KMS-11 (cell line): ENCODE results near the gene DNMT1.

ENCODE experiments used
- H2AFZ ChIP-seq: fragments of 200-600 bp; sonication (generic); 2 replicates; pipeline ENCODE4 v1.6.1; 2016; ENCODE audit warnings: antibody characterized with exemption, mixed run types, low read depth
- H3K27ac ChIP-seq: fragments of 200-600 bp; sonication (generic); 2 replicates; pipeline ENCODE4 v1.6.1; 2016; ENCODE audit warnings: mild to moderate bottlenecking, mixed run types
- H3K27me3 ChIP-seq: fragments of 200-600 bp; sonication (generic); 2 replicates; pipeline ENCODE4 v1.6.1; 2017; ENCODE audit warnings: mild to moderate bottlenecking, low read depth, mixed run types, moderate library complexity; ENCODE audit not compliant: insufficient read depth
- H3K36me3 ChIP-seq: fragments of 200-600 bp; sonication (generic); 2 replicates; pipeline ENCODE4 v1.6.1; 2017; ENCODE audit warnings: mild to moderate bottlenecking, mixed run types; ENCODE audit not compliant: insufficient read depth
- H3K4me1 ChIP-seq: fragments of 200-600 bp; sonication (generic); 2 replicates; pipeline ENCODE4 v1.6.1; 2016; ENCODE audit warnings: mild to moderate bottlenecking, low read depth, mixed run types; ENCODE audit not compliant: poor library complexity, severe bottlenecking
- H3K4me2 ChIP-seq: fragments of 200-600 bp; sonication (generic); 2 replicates; pipeline ENCODE4 v1.7.0; 2016; ENCODE audit warnings: mild to moderate bottlenecking, mixed run types
- H3K4me3 ChIP-seq: fragments of 200-600 bp; sonication (generic); IDR thresholded peaks from 2 replicates; pipeline ENCODE4 v1.6.1; 2017; ENCODE audit warnings: low read depth, low read length, mixed read lengths; ENCODE audit not compliant: insufficient read depth
- H3K79me2 ChIP-seq: fragments of 200-600 bp; sonication (generic); 2 replicates; pipeline ENCODE4 v1.6.1; 2016; ENCODE audit warnings: low read depth, mixed run types; ENCODE audit not compliant: insufficient read depth
- H3K9ac ChIP-seq: fragments of 200-600 bp; sonication (generic); 2 replicates; pipeline ENCODE4 v1.6.1; 2016; ENCODE audit warnings: mild to moderate bottlenecking, mixed run types
- H4K20me1 ChIP-seq: fragments of 200-600 bp; sonication (generic); 2 replicates; pipeline ENCODE4 v1.6.1; 2016; ENCODE audit warnings: mild to moderate bottlenecking, mixed run types; ENCODE audit not compliant: insufficient read depth
- TF ChIP-seq, protein P1 (sequence below): fragments of 200-600 bp; sonication (generic); conservative IDR thresholded peaks from 2 replicates; pipeline ENCODE4 v1.6.1; 2017; ENCODE audit warnings: low read depth, mild to moderate bottlenecking, antibody characterized with exemption, low read length, moderate library complexity, mixed read lengths

DNMT1 gene

DNA sequence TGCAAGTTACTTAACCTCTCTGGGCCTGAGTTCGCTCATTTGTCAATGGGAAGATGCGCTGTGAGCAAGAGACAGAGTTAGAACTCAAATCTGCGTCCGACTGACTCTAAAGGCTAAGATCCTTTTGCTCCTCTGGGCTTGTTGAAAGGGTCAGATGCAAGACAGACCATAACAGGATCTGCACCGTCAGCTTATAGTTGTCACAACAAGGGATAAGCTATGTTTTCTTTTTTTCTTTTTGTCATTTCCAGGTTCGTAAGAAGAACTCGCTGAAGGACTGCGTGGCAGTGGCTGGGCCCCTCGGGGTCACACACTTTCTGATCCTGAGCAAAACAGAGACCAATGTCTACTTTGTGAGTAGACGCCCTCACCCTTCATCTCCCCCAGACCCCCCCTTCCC, 87.5 kb downstream of the DNMT1 start:
- peak overlapping the region; percentile 93 for H3K4me2 ChIP-seq
- peak overlapping the region; percentile 89 for H3K9ac ChIP-seq
- H2AFZ ChIP-seq, result no peak overlapping the region
- H4K20me1 ChIP-seq, result no peaks in the 10 kb centered on the region
- peaks cover 57% of the 10 kb centered on the region for H3K4me1 ChIP-seq
- no peaks in the 10 kb centered on the region for H3K27me3 ChIP-seq
- TF ChIP-seq, protein P1, sequence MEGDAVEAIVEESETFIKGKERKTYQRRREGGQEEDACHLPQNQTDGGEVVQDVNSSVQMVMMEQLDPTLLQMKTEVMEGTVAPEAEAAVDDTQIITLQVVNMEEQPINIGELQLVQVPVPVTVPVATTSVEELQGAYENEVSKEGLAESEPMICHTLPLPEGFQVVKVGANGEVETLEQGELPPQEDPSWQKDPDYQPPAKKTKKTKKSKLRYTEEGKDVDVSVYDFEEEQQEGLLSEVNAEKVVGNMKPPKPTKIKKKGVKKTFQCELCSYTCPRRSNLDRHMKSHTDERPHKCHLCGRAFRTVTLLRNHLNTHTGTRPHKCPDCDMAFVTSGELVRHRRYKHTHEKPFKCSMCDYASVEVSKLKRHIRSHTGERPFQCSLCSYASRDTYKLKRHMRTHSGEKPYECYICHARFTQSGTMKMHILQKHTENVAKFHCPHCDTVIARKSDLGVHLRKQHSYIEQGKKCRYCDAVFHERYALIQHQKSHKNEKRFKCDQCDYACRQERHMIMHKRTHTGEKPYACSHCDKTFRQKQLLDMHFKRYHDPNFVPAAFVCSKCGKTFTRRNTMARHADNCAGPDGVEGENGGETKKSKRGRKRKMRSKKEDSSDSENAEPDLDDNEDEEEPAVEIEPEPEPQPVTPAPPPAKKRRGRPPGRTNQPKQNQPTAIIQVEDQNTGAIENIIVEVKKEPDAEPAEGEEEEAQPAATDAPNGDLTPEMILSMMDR, result no peak
- H3K4me3 ChIP-seq, result no peak overlapping the region
- H3K27ac ChIP-seq, result peak overlapping the region; percentile 62
- H3K36me3 ChIP-seq, result peaks cover 20% of the 10 kb centered on the region; the same call in 1 of the 2 replicates
- H3K79me2 ChIP-seq, result peaks cover 39% of the 10 kb centered on the region

DNA sequence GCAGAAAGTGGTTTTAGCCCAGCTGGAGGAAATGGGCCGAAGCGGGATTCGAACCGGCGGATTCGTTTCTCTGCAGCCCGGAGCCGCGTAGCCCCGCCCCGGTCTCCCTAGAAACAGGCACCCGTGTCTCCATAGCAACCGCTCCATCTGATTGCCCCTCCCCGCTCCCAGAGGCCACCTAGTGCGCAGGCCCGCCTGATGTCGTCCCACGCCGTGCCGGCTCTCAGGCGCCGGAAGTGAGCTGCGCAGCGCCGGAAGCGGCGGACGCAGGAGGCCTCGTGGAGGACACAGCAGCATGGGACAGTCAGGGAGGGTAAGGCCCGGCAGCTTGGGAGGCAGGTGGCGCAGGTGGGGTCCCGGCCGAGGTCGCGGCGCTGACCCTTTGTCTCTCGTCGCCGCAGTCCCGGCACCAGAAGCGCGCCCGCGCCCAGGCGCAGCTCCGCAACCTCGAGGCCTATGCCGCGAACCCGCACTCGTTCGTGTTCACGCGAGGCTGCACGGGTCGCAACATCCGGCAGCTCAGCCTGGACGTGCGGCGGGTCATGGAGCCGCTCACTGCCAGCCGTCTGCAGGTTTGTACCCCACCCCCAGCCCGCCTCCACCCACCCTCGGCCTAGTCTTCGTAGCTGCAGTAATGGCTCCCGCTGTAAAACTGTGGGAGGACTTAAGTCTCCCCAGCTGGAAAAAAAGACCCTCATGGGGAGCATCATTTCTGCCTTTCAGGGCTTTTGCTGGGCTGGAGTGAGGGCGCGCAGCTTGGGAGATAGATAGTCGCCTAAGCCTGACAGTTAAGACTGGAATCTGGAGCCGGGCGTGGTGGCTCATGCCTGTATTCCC, 88.4 kb downstream of the DNMT1 start, which contains the start of gene PPAN:
Gene PPAN, plus strand, starts transcription at position 263 of the 837 bp plus-strand sequence. Its CDS starts 33 bp downstream, at position 296.
- Histone ChIP-seq H3K27me3 (no peaks in the 10 kb centered on the region), H3K9ac (peak within 1 kb of the TSS; percentile 89), H3K79me2 (peaks cover 39% of the 10 kb centered on the region), H3K27ac (peak within 1 kb of the TSS; percentile 62), H2AFZ (no peak within 1 kb of the TSS), H4K20me1 (no peaks in the 10 kb centered on the region), H3K4me1 (peaks cover 47% of the 10 kb centered on the region), H3K4me2 (peak within 1 kb of the TSS; percentile 93), H3K4me3 (no peak within 1 kb of the TSS), H3K36me3 (peaks cover 20% of the 10 kb centered on the region; the same call in 1 of the 2 replicates)
- TF ChIP-seq, protein P1, result no peak

DNA sequence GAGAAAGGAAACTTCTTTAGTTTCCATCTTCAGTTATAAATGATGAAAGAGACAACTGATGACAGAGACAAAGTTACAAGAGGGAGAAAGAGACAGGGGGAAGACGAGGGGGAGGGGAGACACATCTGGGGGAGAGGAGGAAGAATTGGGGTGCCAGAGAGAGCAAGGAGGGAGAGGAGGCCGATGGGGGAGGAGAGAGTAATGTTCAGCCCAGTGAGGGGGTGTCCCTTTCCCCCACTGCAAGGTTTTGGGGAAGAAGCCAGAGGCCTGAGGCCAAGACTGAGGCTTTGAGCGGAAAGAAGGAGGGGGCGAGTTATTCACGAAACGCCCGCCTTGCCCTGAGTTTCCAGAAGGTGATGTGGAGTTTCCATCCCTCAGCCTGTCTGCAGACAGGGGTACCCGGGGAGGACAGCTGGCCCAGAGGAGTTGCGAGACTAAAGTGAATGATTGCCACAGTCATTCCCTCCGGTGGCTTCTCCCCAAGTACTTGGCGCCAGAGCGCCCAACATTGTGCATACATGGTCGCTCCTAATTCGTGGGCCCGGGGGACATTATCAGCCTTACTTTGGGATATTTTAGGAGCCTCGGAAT, 89.1 kb downstream of the DNMT1 start:
- Histone ChIP-seq H3K9ac (peak overlapping the region; percentile 89; the same call in 1 of the 2 replicates), H2AFZ (no peak overlapping the region), H3K4me2 (no peak overlapping the region), H3K27ac (no peak overlapping the region), H3K4me1 (peaks cover 40% of the 10 kb centered on the region), H3K4me3 (no peak overlapping the region), H3K36me3 (peaks cover 16% of the 10 kb centered on the region; the same call in 1 of the 2 replicates), H4K20me1 (no peaks in the 10 kb centered on the region), H3K79me2 (peaks cover 39% of the 10 kb centered on the region), H3K27me3 (no peaks in the 10 kb centered on the region)
- TF ChIP-seq, protein P1, result no peak

DNA sequence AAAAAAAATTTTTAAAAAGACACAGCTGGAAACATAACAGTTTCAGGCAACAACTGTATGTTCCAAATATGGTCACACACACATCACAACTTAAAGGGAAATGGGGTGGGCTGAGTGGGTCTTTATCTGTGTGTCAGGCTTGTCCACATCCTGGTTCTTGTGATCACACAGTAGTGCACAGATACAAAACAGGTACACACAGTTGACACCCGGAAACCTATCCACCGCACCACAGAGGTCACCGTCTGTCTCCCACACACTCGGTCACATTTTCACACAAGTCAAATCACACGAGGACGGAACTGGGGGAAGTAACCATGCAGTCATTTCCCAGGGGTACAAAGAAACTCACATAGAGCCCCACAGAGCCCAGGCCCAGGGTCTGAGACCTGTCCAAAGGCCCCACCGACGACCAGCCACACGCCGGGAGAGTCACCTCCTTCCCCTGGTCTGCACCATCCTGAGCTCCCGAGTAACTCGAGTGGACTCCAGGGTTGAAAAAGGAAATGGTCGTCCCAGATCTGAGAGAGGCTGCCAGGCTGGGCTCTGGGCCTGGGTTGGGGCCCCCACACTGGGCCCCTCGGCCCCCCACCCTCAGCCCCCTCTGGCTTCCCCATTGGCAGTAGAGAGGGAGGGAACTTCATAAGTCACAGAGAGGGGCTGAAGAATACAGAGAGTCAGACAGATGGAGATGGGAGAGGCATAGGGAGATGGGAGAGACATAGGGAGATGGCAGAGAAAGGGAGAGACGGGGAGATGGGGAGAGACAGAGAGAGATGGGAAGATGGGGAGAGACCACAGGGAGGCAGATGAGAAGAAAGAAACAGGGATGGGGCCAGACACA, 89.9 kb downstream of the DNMT1 start:
- no peak overlapping the region for H3K9ac ChIP-seq
- H3K4me2 ChIP-seq, result no peak overlapping the region
- no peak overlapping the region for H2AFZ ChIP-seq
- no peak overlapping the region for H3K4me3 ChIP-seq
- H3K27me3 ChIP-seq, result no peaks in the 10 kb centered on the region
- no peaks in the 10 kb centered on the region for H4K20me1 ChIP-seq
- TF ChIP-seq, protein P1, result no peak
- H3K27ac ChIP-seq, result no peak overlapping the region
- peaks cover 16% of the 10 kb centered on the region; the same call in 1 of the 2 replicates for H3K36me3 ChIP-seq
- H3K79me2 ChIP-seq, result peaks cover 38% of the 10 kb centered on the region
- peaks cover 33% of the 10 kb centered on the region for H3K4me1 ChIP-seq
